Sciatic nerve (tissue), 2 donors: ENCODE measurements around the gene KCNAB2. TPM values are rescaled to one million over a fixed set of nuclear protein-coding genes. Genes with fewer than 3 reads are reported as not detected.
A peak's percentile ranks its signal among the peaks of the same experiment; 100 is the strongest.

ENCODE experiments used
- ATAC-seq: fragments of 200-7000 bp; cut with Tn5 transposase; one replicate; pipeline ENCODE4 v1.9.1; 2020; ENCODE audit warnings: mild to moderate bottlenecking, moderate library complexity
- DNase-seq: peaks from one replicate; pipeline ENCODE4 v3.0.0-alpha.2; 2020; ENCODE audit warnings: low spot score
- intact Hi-C: fragments of 100-400 bp; cut with DNase I; formaldehyde crosslinking; loops from one replicate; pipeline ENCODE4 v1.14.2; 2022
- total RNA-seq: library from RNA; stranded (reverse); fragmentation: NEBNext Ultra II Directional; extraction: Animal tissue kit (Norgen Biotek cat#: 25700); gene quantifications from one replicate; pipeline ENCODE4 v1.2.1, GENCODE V29; 2021
- donor health status: DM: no; HTN: no; CAD: no.
- donor health status: DM: no; HTN: no; CAD: no.

Gene KCNAB2
- 20.1 TPM for total RNA-seq

- DNase-seq (no peak), ATAC-seq (no peak)
- intact Hi-C loops, result no loop called here
These were observed at the start of gene KCNAB2 for GRCh38 chr1:6045561-6045960. Gene KCNAB2 (plus strand): TSS chr1:6045888. CDS start chr1:6051537, 5,649 bp downstream.

DNA sequence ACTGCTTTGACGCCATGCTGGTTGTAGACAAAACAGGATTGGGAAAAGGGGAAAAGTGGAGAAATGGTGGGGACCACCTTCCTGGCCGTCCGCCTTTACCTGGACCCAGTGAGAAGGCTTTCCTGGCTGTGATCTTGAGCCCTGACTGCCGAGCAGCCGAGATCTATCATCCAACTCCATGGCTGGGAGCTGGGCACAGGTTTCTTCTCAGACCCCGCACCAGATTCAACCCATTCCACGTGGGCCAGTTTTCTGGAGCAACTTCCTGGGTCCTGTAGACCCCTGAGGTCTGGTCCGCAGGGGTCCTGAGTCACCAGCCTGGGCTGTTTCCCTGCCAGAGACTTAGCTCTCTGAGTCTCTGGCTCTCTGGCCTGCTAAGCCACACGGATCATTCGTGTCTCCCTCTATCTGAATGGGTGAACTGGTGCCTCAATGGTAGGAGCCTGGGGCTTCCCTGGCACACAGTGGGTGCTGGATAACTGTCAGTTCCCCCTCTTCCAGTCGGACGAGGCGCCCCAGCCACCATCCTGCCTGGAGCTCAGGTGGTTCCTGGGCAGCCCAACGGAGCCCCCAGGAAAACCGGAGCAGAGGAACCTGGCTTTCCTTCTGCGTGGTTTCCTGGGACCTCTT lies 48.9 kb upstream of the KCNAB2 start:
- intact Hi-C loops, result no loop called here
- ATAC-seq (no peak), DNase-seq (peak; percentile 49)

- intact Hi-C loops, result no loop called here
- ATAC-seq, result no peak
- DNase-seq, result no peak
These were observed 48.4 kb upstream of the KCNAB2 start for GRCh38 chr1:5997316-5997715.

- intact Hi-C loops, result no loop called here
- no peak for ATAC-seq
These were observed 47.4 kb upstream of the KCNAB2 start for GRCh38 chr1:5998051-5998905.

GRCh38 chr1:5998906-5999301 lies 46.8 kb upstream of the KCNAB2 start:
- intact Hi-C loops, result no loop called here
- DNase-seq (peak; percentile 34), ATAC-seq (no peak)

More at GRCh38 chr1:5998051-5998905, 47.4 kb upstream of the KCNAB2 start:
- DNase-seq, result peak; percentile 51

- ATAC-seq (no peak), DNase-seq (peak; percentile 42)
- intact Hi-C loops, result no loop called here
These were observed 45.8 kb upstream of the KCNAB2 start for GRCh38 chr1:5999711-6000443.

- intact Hi-C loops, result no loop called here
- ATAC-seq, result no peak
These were observed 45.0 kb upstream of the KCNAB2 start for GRCh38 chr1:6000444-6001288.

GRCh38 chr1:6001992-6002576 lies 43.6 kb upstream of the KCNAB2 start:
- intact Hi-C loops, result no loop called here
- peak; percentile 53 for DNase-seq
- no peak for ATAC-seq

More at GRCh38 chr1:6000444-6001288, 45.0 kb upstream of the KCNAB2 start:
- peak; percentile 45 for DNase-seq

- peak; percentile 32 for DNase-seq
- intact Hi-C loops, result no loop called here
- no peak for ATAC-seq
These were observed 42.8 kb upstream of the KCNAB2 start for GRCh38 chr1:6002714-6003501.

GRCh38 chr1:6003568-6004411 lies 41.9 kb upstream of the KCNAB2 start:
- no peak for ATAC-seq
- peak; percentile 18 for DNase-seq
- intact Hi-C loops, result no loop called here

DNA sequence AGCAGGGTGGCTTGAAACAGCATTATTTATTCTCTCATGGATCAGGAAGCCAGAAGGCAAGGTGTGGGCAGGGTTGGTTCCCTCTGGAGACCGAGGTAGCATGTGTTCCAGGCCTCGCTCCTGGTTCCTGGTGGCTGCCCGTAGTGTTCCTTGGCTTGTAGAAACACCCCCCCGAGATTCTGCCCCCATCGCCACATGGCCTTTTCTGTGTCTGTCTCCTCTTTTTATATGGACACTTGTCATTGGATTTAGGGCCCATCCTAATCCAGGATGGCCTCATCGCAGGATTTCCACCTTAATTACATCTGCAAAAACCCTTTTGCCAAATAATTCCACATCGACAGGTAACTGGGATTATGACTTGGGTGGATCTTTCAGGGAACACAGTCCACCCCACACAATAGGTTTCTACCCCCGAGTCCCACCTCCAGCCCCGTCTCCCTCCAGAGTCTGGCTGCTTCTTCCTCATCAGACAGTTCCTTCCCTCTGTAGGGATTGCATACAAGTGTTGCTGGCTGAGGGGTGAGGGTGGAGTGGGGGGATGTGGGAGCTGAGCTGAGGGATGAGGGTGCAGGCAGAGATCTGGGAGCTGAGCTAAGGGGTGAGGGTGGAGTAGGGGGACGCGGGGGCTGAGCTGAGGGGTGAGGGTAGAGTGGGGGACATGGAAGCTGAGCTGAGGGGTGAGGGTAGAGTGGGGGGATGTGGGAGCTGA lies 41.1 kb upstream of the KCNAB2 start:
- ATAC-seq (no peak), DNase-seq (peak; percentile 35)
- intact Hi-C loops, result no loop called here

GRCh38 chr1:6005276-6005917 lies 40.3 kb upstream of the KCNAB2 start:
- peak; percentile 53 for DNase-seq
- intact Hi-C loops, result no loop called here
- no peak for ATAC-seq

DNA sequence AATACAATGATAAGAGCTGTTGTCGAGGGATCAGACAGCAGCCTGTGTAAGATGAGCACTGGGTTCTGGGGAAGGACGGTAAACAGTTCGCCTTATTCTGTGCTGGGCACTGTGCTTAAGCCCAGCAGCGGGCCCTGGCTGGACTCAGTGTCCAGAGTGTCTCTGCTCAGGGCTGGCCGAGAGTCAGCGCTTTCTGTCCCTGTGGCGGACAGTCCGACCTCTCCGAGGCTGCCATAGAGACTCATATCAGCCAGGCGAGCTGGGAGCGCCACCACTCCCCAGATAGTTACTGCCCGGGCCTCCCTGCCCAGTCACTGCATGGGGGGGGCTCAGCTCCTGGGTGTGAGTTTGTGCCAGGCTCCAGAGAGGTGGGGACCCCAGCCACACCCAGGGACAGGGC lies 38.8 kb upstream of the KCNAB2 start:
- ATAC-seq (no peak), DNase-seq (peak; percentile 44)
- intact Hi-C loops, result no loop called here

DNA sequence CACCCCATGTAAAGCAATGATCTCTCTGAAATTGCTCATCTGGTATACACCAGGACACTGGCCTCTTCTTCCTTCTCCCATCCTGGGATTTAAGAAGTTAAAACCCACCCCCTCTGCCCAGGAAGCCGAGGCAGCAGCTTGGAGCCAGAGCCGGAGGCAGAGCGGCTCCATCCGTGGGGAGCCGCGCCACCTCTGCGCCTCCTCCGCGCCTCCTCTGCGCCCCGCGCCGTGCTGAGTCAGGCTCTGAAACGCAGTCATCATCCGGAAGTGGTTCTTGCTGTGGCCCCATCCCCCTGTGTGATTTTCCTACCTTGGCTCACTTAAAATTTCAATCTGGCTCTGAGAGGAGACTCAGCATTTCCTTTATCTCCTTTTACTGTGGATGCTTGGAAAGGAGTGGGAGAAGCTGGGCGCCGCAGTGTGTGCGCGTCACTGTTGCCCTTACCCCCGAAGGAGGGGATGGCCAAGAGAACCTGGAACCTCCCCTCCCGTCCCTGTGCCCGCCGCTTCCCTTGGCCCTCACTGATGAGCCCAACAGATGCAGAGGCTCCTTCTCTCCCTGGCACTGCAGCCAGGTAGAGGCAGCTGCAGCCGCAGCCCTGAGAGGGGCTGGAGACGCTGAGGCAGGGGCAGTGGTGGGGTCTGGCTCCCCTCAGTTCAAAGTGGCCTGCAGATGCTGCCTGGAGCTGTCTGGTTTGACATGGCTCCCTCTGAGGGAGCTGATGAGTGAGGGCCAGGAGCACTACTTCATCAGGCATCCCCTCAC lies 38.2 kb upstream of the KCNAB2 start:
- DNase-seq, result peak; percentile 39
- intact Hi-C loops, result no loop called here
- no peak for ATAC-seq

- no peak for ATAC-seq
- peak; percentile 46 for DNase-seq
- intact Hi-C loops, result no loop called here
These were observed 37.6 kb upstream of the KCNAB2 start for GRCh38 chr1:6008084-6008415.
